ENCODE measurements around the gene C10orf120. TPM values are rescaled to one million over a fixed set of nuclear protein-coding genes. Genes with fewer than 3 reads are reported as not detected.

C10orf120 gene
- total RNA-seq: not detected in 2 replicates

GRCh38 chr10:122699796-122700455 lies at the start of gene C10orf120:
Gene C10orf120 (minus strand): TSS chr10:122699846. CDS start chr10:122699790, 56 bp downstream.

Other genes with a start within 250 kb of the C10orf120 start
- gene ARMS2, start 245.2 kb downstream of the C10orf120 start, total RNA-seq: not detected in 2 replicates
- 382 and 420 TPM in 2 replicates for gene HTRA1, start 238.3 kb downstream of the C10orf120 start, total RNA-seq
- gene DMBT1, start 139.1 kb downstream of the C10orf120 start, total RNA-seq: 0.08 and 0.27 TPM in 2 replicates
- 0.11 and 0.39 TPM in 2 replicates for gene CUZD1, start 146.0 kb upstream of the C10orf120 start, total RNA-seq
- gene FAM24B, start 179.7 kb upstream of the C10orf120 start, total RNA-seq: 2.3 and 4.1 TPM in 2 replicates
- gene FAM24A, start 210.8 kb upstream of the C10orf120 start, total RNA-seq: not detected in 2 replicates